PFSK-1 (cell line): ENCODE data around the gene FAM78B.

Experiments
- POLR2AphosphoS5 ChIP-seq: IDR thresholded peaks from 2 replicates; pipeline ENCODE4 v1.6.1; 2012; ENCODE audit warnings: low read depth, mild to moderate bottlenecking, control low read depth, low read length, moderate library complexity
- SIN3A ChIP-seq: IDR thresholded peaks from 2 replicates; pipeline ENCODE4 v1.6.1; 2012; ENCODE audit warnings: mild to moderate bottlenecking, low read length, moderate library complexity, borderline replicate concordance; ENCODE audit not compliant: insufficient read depth
- TF ChIP-seq, protein P1 (sequence below), 2 experiments: IDR thresholded peaks; 2 replicates each; pipeline versions ENCODE4 v1.6.1 to v1.8.0; 2011 to 2012; ENCODE audit warnings: low read depth in 2 of 2, low read length in 2 of 2, control low read depth in 1 of 2, inconsistent platforms in 1 of 2, mild to moderate bottlenecking in 1 of 2, moderate library complexity in 1 of 2; ENCODE audit not compliant: insufficient read depth in 1 of 2

- TF ChIP-seq POLR2AphosphoS5 (no peak), SIN3A (no peak)
- TF ChIP-seq, protein P1, sequence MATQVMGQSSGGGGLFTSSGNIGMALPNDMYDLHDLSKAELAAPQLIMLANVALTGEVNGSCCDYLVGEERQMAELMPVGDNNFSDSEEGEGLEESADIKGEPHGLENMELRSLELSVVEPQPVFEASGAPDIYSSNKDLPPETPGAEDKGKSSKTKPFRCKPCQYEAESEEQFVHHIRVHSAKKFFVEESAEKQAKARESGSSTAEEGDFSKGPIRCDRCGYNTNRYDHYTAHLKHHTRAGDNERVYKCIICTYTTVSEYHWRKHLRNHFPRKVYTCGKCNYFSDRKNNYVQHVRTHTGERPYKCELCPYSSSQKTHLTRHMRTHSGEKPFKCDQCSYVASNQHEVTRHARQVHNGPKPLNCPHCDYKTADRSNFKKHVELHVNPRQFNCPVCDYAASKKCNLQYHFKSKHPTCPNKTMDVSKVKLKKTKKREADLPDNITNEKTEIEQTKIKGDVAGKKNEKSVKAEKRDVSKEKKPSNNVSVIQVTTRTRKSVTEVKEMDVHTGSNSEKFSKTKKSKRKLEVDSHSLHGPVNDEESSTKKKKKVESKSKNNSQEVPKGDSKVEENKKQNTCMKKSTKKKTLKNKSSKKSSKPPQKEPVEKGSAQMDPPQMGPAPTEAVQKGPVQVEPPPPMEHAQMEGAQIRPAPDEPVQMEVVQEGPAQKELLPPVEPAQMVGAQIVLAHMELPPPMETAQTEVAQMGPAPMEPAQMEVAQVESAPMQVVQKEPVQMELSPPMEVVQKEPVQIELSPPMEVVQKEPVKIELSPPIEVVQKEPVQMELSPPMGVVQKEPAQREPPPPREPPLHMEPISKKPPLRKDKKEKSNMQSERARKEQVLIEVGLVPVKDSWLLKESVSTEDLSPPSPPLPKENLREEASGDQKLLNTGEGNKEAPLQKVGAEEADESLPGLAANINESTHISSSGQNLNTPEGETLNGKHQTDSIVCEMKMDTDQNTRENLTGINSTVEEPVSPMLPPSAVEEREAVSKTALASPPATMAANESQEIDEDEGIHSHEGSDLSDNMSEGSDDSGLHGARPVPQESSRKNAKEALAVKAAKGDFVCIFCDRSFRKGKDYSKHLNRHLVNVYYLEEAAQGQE (IDR thresholded peaks at IDR 0.05; ENCODE audit: insufficient read depth in 1 of 2, low read depth in 2 of 2, low read length in 2 of 2): no peak
Measured at GRCh38 chr1:166122873-166123466, 43.8 kb downstream of the FAM78B start.
